Caco-2 (cell line): ENCODE results near the gene MAML2. TPM values are rescaled to one million over a fixed set of nuclear protein-coding genes. Genes with fewer than 3 reads are reported as not detected.
A peak's percentile ranks its signal among the peaks of the same experiment; 100 is the strongest.

Source experiments
- BruUV-seq: library from RNA; stranded (reverse); fragments of 400-500 nt; replicated peaks from 2 replicates; lab custom pipeline; 2021; lab: Mats Ljungman, UMichigan
- CTCF ChIA-PET: fragments of 300-600 bp; sonication (Branson Sonifier 250); formaldehyde crosslinking; loops from one replicate; lab custom pipeline; 2022; ENCODE audit warnings: antibody characterized with exemption; lab: Charles Lee
- POLR2A ChIA-PET: fragments of 300-600 bp; sonication (Branson Sonifier 250); formaldehyde crosslinking; loops from one replicate; lab custom pipeline; 2022; ENCODE audit warnings: antibody characterized with exemption; lab: Charles Lee
- DNase-seq, 2 experiments: peaks; one replicate each; pipeline versions ENCODE4 v3.0.0 to v3.0.0-alpha.2; 2020 to 2022
- H3K27me3 ChIP-seq: replicated peaks from 2 replicates; pipeline ENCODE4 v1.6.0; 2011; ENCODE audit warnings: low read length; ENCODE audit not compliant: control insufficient read depth, insufficient read depth
- H3K36me3 ChIP-seq: 2 replicates; pipeline ENCODE4 v1.5.1; 2011; ENCODE audit warnings: low read length; ENCODE audit not compliant: control insufficient read depth, insufficient read depth
- H3K4me1 ChIP-seq: fragments of 250-450 bp; sonication (Bioruptor Pico); 2 replicates; pipeline ENCODE4 v1.5.1; 2020; ENCODE audit warnings: mild to moderate bottlenecking
- H3K4me3 ChIP-seq: 2 replicates; pipeline ENCODE4 v1.5.1; 2011; ENCODE audit warnings: low read depth, mild to moderate bottlenecking, control low read depth, low read length
- H3K9me3 ChIP-seq: fragments of 250-450 bp; sonication (Bioruptor Pico); 2 replicates; pipeline ENCODE4 v1.5.1; 2020; ENCODE audit warnings: mild to moderate bottlenecking, moderate library complexity
- H3K27ac Mint-ChIP-seq: one replicate; pipeline ENCODE4 v1.8.0; 2022; ENCODE audit warnings: mixed read lengths; ENCODE audit not compliant: unreplicated experiment
- H3K27me3 Mint-ChIP-seq: one replicate; pipeline ENCODE4 v1.8.0; 2022; ENCODE audit warnings: mixed read lengths; ENCODE audit not compliant: insufficient read depth, unreplicated experiment
- H3K36me3 Mint-ChIP-seq: one replicate; pipeline ENCODE4 v1.8.0; 2022; ENCODE audit warnings: mild to moderate bottlenecking, mixed read lengths; ENCODE audit not compliant: insufficient read depth, unreplicated experiment
- H3K4me1 Mint-ChIP-seq: one replicate; pipeline ENCODE4 v1.8.0; 2022; ENCODE audit warnings: low read depth, mixed read lengths; ENCODE audit not compliant: unreplicated experiment
- H3K4me3 Mint-ChIP-seq: one replicate; pipeline ENCODE4 v1.8.0; 2022; ENCODE audit warnings: mild to moderate bottlenecking, moderate library complexity, mixed read lengths; ENCODE audit not compliant: unreplicated experiment
- H3K9me3 Mint-ChIP-seq: one replicate; pipeline ENCODE4 v1.8.0; 2022; ENCODE audit warnings: mixed read lengths; ENCODE audit not compliant: unreplicated experiment
- intact Hi-C: fragments of 100-400 bp; cut with micrococcal nuclease; formaldehyde crosslinking; loops from one replicate; pipeline ENCODE4 v1.10.0; 2022; ENCODE audit not compliant: unreplicated experiment
- total RNA-seq: library from RNA; stranded (reverse); gene quantifications from 2 replicates; pipeline ENCODE4 v1.2.3, GENCODE V29; 2022
- TF ChIP-seq, protein P1 (sequence below), 2 experiments: fragments of 200-600 bp in 1 of 2; IDR thresholded peaks; 1 replicate in 1 of 2; 2 replicates in 1 of 2; pipeline versions ENCODE4 v1.5.1 to v1.8.0; 2011 to 2022; ENCODE audit warnings: antibody characterized with exemption in 1 of 2, control low read depth in 1 of 2, inconsistent platforms in 1 of 2, low read depth in 1 of 2, low read length in 1 of 2, mild to moderate bottlenecking in 1 of 2, moderate library complexity in 1 of 2; ENCODE audit not compliant: insufficient read depth in 1 of 2, severe bottlenecking in 1 of 2, unreplicated experiment in 1 of 2

MAML2 gene
- total RNA-seq, 1 experiment from 2014 or later = 11.5 TPM

DNA sequence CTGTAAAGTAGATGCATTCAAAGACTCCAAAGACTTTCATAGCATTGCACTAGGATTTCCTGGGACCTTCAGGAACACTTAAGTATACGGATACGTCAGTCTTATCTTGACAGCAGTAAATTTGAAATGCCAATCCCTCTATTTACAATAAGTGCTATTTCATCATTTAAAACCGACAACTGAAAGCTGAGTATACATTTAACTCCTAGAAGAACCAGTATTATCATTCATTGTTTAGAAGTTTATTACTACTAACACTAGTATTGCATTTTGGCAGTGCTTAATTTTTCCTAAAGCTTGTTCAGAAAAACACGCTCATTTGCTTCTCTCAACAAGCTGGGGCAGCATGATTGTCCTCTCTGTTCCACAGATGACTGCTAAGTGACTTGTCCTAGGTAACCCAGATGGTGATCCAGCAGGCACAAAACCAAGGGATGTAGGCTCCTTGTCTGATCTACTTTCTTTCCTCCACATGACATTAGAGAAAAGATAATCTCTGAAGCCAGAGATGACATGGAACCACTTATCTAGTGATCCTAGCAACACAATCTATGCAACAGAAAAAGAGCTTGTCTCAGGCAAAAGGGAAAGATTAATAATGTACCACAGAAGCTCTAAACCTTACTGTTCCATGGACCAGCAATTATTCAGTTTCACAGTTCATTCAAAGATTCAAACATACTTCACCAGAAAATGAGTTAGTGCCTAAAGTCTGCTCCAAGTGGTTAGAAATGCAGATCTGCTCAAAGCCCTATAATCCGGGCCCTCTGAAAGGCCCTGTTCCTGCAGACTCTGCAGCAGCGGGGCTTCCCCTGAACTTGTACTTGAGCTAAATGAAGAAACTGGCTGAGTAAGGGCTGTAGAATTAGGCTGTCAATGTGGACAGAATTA is 5.2 kb downstream of the MAML2 start:
- ChIA-PET POLR2A (interaction anchor here (0.5 to 1.5 kb wide), 3 partner anchors 52 to 548 kb away, joined by 3 to 6 read pairs (median 5); partner anchors contain the start of genes CCDC82, FAM76B and JRKL), CTCF (interaction anchor here (1.1 to 1.7 kb wide), 4 partner anchors 52 to 489 kb away, joined by 3 to 5 read pairs (median 3); partner anchors contain the start of genes CCDC82 and JRKL)
- H3K27me3 Mint-ChIP-seq = no peaks in the 10 kb centered on the region
- TF ChIP-seq, protein P1, sequence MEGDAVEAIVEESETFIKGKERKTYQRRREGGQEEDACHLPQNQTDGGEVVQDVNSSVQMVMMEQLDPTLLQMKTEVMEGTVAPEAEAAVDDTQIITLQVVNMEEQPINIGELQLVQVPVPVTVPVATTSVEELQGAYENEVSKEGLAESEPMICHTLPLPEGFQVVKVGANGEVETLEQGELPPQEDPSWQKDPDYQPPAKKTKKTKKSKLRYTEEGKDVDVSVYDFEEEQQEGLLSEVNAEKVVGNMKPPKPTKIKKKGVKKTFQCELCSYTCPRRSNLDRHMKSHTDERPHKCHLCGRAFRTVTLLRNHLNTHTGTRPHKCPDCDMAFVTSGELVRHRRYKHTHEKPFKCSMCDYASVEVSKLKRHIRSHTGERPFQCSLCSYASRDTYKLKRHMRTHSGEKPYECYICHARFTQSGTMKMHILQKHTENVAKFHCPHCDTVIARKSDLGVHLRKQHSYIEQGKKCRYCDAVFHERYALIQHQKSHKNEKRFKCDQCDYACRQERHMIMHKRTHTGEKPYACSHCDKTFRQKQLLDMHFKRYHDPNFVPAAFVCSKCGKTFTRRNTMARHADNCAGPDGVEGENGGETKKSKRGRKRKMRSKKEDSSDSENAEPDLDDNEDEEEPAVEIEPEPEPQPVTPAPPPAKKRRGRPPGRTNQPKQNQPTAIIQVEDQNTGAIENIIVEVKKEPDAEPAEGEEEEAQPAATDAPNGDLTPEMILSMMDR (IDR thresholded peaks at IDR 0.05; ENCODE audit: insufficient read depth in 1 of 2, low read depth in 1 of 2, low read length in 1 of 2, severe bottlenecking in 1 of 2, unreplicated experiment in 1 of 2) = no peak
- no peak overlapping the region for H3K4me3 ChIP-seq
- peak overlapping the region; percentile 10 for H3K4me3 Mint-ChIP-seq
- no peaks in the 10 kb centered on the region for H3K27me3 ChIP-seq
- no peaks in the 10 kb centered on the region for H3K9me3 Mint-ChIP-seq
- no peaks in the 10 kb centered on the region for H3K9me3 ChIP-seq
- BruUV-seq = no TSS peak
- H3K4me1 ChIP-seq = peaks cover 46% of the 10 kb centered on the region
- H3K36me3 ChIP-seq = no peaks in the 10 kb centered on the region
- H3K27ac Mint-ChIP-seq = peak overlapping the region; percentile 10
- no peaks in the 10 kb centered on the region for H3K36me3 Mint-ChIP-seq
- peaks cover 47% of the 10 kb centered on the region for H3K4me1 Mint-ChIP-seq
- peak in 1 of 2 experiments; percentile 64 for DNase-seq
- intact Hi-C loops = loop anchor here (1.0 kb wide), 4 partner anchors 12 to 238 kb away; no protein-coding TSS in a partner anchor

DNA sequence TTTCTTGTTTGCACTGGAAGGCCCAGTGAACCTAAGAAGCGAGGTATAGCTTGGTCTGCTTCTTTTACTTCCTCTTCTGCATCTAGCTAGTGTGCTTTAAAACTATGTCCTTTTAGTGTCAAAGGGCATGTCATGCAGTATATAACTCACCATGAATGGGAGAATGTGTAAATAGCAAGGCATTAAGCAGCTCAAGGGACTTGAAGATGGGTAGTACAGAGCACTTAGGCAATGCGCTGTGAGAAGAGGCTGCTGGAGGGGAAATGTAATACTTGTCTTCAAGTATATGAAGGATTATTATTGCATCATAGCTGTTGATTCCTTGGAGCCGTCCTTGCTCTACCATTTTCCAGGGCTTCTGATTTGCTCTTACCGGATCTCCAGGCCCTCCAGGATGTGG is 7.6 kb downstream of the MAML2 start:
- ChIA-PET CTCF (interaction anchor here (1.7 kb wide), 1 partner anchor 486 kb away, joined by 7 read pairs; no protein-coding TSS in a partner anchor), POLR2A (no interaction called here)
- TF ChIP-seq, protein P1 (IDR thresholded peaks at IDR 0.05; ENCODE audit: insufficient read depth in 1 of 2, low read depth in 1 of 2, low read length in 1 of 2, severe bottlenecking in 1 of 2, unreplicated experiment in 1 of 2) = no peak
- Histone ChIP-seq H3K4me1 (peaks cover 47% of the 10 kb centered on the region), H3K9me3 (no peaks in the 10 kb centered on the region), H3K4me3 (no peak overlapping the region), H3K36me3 (no peaks in the 10 kb centered on the region), H3K27me3 (no peaks in the 10 kb centered on the region)
- H3K27me3 Mint-ChIP-seq = no peaks in the 10 kb centered on the region
- DNase-seq = no peak
- intact Hi-C loops = no loop called here
- no peak overlapping the region for H3K4me3 Mint-ChIP-seq
- peaks cover 44% of the 10 kb centered on the region for H3K4me1 Mint-ChIP-seq
- H3K27ac Mint-ChIP-seq = no peak overlapping the region
- H3K9me3 Mint-ChIP-seq = no peaks in the 10 kb centered on the region
- H3K36me3 Mint-ChIP-seq = no peaks in the 10 kb centered on the region
- BruUV-seq = no TSS peak

DNA sequence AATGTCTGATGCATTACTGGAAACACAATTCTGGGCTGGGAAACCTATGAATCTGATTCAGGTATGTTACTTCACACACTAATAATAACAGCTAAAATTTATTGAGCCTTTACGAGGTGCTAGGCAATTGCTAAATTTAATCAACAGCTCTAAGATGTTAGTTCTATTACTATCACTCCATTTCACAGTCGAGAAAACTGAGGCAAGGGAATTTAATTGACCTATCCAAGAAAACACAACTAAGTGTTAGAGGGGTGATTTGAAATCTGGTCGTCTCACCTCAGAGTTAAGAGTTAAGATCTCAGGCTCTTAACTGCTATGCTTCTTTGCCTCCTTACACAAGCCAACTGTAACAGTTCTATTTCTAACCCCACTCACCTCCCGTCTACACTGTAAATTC is 8.8 kb downstream of the MAML2 start:
- Mint-ChIP-seq H3K27ac (no peak overlapping the region), H3K9me3 (no peaks in the 10 kb centered on the region), H3K4me1 (peaks cover 49% of the 10 kb centered on the region), H3K36me3 (peaks cover 3% of the 10 kb centered on the region), H3K27me3 (no peaks in the 10 kb centered on the region), H3K4me3 (no peak overlapping the region)
- CTCF ChIA-PET = interaction anchor here (1.1 to 1.7 kb wide), 2 partner anchors 9 to 485 kb away, joined by 5 to 7 read pairs; partner anchors contain the start of gene MAML2
- intact Hi-C loops = no loop called here
- no peak for DNase-seq
- H3K27me3 ChIP-seq = no peaks in the 10 kb centered on the region
- peaks cover 57% of the 10 kb centered on the region for H3K4me1 ChIP-seq
- no peak overlapping the region for H3K4me3 ChIP-seq
- no peaks in the 10 kb centered on the region for H3K9me3 ChIP-seq
- no TSS peak for BruUV-seq
- TF ChIP-seq, protein P1 (IDR thresholded peaks at IDR 0.05; ENCODE audit: insufficient read depth in 1 of 2, low read depth in 1 of 2, low read length in 1 of 2, severe bottlenecking in 1 of 2, unreplicated experiment in 1 of 2) = no peak
- POLR2A ChIA-PET = no interaction called here
- H3K36me3 ChIP-seq = no peaks in the 10 kb centered on the region
